ENCODE results near the gene PIEZO1. TPM values are rescaled to one million over a fixed set of nuclear protein-coding genes. Genes with fewer than 3 reads are reported as not detected.

PIEZO1 gene
- total and polyA plus RNA-seq, 10 of the 15 experiments (the other 5 are each of a cell fraction or from before 2014, with no cell fraction given) = 1.3 to 169 (median 33.4) TPM

GRCh38 chr16:88700636-88701482, 84.2 kb downstream of the PIEZO1 start (continued):
- TF ChIP-seq SUPT20H (IDR thresholded peaks at IDR 0.05; ENCODE audit: borderline replicate concordance, control insufficient read depth, low read depth, low read length) (no peak), KLF5 (IDR thresholded peaks at IDR 0.05; ENCODE audit: partially characterized antibody) (no peak), SIN3A (IDR thresholded peaks at IDR 0.05; ENCODE audit: low read depth, low read length) (0 out of 2 replicates have a peak, but pooled peaks have one; percentile 30), EP300 (IDR thresholded peaks at IDR 0.05; ENCODE audit: borderline replicate concordance in 1 of 2, control insufficient read depth in 1 of 2, low read depth in 2 of 2, low read length in 2 of 2) (peak; percentile 13 to 34; a peak in 2 of 4 replicates), TBL1XR1 (IDR thresholded peaks at IDR 0.05; ENCODE audit: low read depth, low read length) (no peak), POLR2AphosphoS2 (IDR thresholded peaks at IDR 0.05; ENCODE audit: low read depth, low read length) (no peak), RELA (IDR thresholded peaks at IDR 0.05; ENCODE audit: borderline replicate concordance, partially characterized antibody) (no peak), CBX3 (IDR thresholded peaks at IDR 0.05; ENCODE audit: borderline replicate concordance, low read depth) (no peak), PAX5 (IDR thresholded peaks at IDR 0.05; ENCODE audit: borderline replicate concordance, low read depth, low read length) (peak; percentile 66; the same call in 1 of the 2 replicates), ZNF592 (IDR thresholded peaks at IDR 0.05) (no peak), GABPA (IDR thresholded peaks at IDR 0.05; ENCODE audit: low read depth) (peak; percentile 77; the same call in 1 of the 2 replicates), NBN (IDR thresholded peaks at IDR 0.05) (peak; percentile 84), CUX1 (IDR thresholded peaks at IDR 0.05; ENCODE audit: insufficient replicate concordance, low read depth, low read length) (no peak), POLR2A (IDR thresholded peaks at IDR 0.05; ENCODE audit: low read depth, low read length) (peak; percentile 62; the same call in 1 of the 2 replicates), POLR2AphosphoS5 (IDR thresholded peaks at IDR 0.05; ENCODE audit: low read length) (0 out of 2 replicates have a peak, but pooled peaks have one; percentile 25), SREBF2 (IDR thresholded peaks at IDR 0.05; ENCODE audit: low read length) (no peak), ZBED1 (IDR thresholded peaks at IDR 0.05; ENCODE audit: borderline replicate concordance) (no peak), NR2C1 (IDR thresholded peaks at IDR 0.05) (peak; percentile 40; the same call in 1 of the 2 replicates), IKZF2 (IDR thresholded peaks at IDR 0.05) (peak; percentile 76 to 81), CREM (IDR thresholded peaks at IDR 0.05; ENCODE audit: low read depth) (peak; percentile 75), RB1 (IDR thresholded peaks at IDR 0.05; ENCODE audit: borderline replicate concordance) (peak; percentile 64; the same call in 1 of the 2 replicates)

All from GM12878 (cell line).